T-helper 2 cell treated with Interferon-gamma antibody and Interleukin-4, amounts not matched to agents 5 μg/mL and 100 μg/mL, for 36 hours (primary cell): ENCODE data around the gene USP40.

Experiments used
- DNase-seq: peaks from one replicate; pipeline ENCODE4 v3.0.0; 2021; ENCODE audit warnings: low spot score
- H3K27ac Mint-ChIP-seq: one replicate; pipeline ENCODE4 v1.8.0; 2021; ENCODE audit warnings: mild to moderate bottlenecking, mixed read lengths
- H3K27me3 Mint-ChIP-seq: one replicate; pipeline ENCODE4 v1.8.0; 2021; ENCODE audit warnings: low read depth, mixed read lengths
- H3K36me3 Mint-ChIP-seq: one replicate; pipeline ENCODE4 v1.8.0; 2021; ENCODE audit warnings: low read depth, mixed read lengths
- H3K4me1 Mint-ChIP-seq: one replicate; pipeline ENCODE4 v1.8.0; 2021; ENCODE audit warnings: low read depth, mixed read lengths
- H3K4me3 Mint-ChIP-seq: one replicate; pipeline ENCODE4 v1.8.0; 2022; ENCODE audit warnings: mild to moderate bottlenecking, moderate library complexity, mixed read lengths
- H3K9me3 Mint-ChIP-seq: one replicate; pipeline ENCODE4 v1.8.0; 2021; ENCODE audit warnings: mixed read lengths

Gene USP40

DNA sequence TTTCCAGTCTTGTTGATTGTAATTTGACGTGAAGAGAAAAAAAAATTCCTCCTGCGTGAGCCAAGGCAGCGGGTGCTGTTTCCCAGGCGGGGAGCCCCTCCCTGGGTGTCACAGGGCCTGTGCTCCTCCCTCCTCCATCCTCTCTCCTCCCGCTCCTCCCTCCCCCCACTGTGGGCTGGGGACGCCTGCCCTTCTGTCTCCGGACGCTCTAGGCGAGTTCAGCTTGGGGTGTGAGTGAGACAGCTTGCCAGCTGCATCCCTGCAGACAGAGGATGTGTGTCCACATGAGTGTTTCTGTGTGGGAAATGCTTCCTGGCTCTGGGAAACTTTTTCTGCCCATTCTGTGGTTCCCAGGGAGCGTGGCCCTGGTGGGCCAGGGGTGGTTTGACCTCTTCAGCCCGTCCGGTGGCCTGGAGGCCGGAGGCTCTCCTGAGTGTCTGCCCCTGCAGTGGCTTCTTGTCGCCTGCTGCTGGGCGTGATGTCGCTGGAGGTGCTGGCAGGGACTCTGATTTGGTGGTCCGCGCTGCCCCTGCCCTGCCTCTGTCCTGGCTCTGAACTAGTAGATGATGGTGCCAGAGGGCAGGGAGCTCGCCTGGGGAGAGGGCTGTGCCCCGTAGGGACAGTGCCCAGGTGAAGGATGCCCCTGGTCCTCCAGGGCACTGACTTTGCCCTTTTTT, 96.4 kb downstream of the USP40 start:
- Mint-ChIP-seq H3K36me3 (peaks cover 36% of the 10 kb centered on the region), H3K9me3 (no peaks in the 10 kb centered on the region), H3K27ac (no peak overlapping the region), H3K4me3 (no peak overlapping the region), H3K27me3 (no peaks in the 10 kb centered on the region), H3K4me1 (no peaks in the 10 kb centered on the region)
- no peak for DNase-seq

- DNase-seq, result no peak
- H3K27ac Mint-ChIP-seq, result no peak overlapping the region
- H3K9me3 Mint-ChIP-seq, result no peaks in the 10 kb centered on the region
- H3K4me3 Mint-ChIP-seq, result no peak overlapping the region
- H3K27me3 Mint-ChIP-seq, result no peaks in the 10 kb centered on the region
- no peaks in the 10 kb centered on the region for H3K4me1 Mint-ChIP-seq
- H3K36me3 Mint-ChIP-seq, result peaks cover 36% of the 10 kb centered on the region
These were observed 97.1 kb downstream of the USP40 start for GRCh38 chr2:233469261-233470010.

DNA sequence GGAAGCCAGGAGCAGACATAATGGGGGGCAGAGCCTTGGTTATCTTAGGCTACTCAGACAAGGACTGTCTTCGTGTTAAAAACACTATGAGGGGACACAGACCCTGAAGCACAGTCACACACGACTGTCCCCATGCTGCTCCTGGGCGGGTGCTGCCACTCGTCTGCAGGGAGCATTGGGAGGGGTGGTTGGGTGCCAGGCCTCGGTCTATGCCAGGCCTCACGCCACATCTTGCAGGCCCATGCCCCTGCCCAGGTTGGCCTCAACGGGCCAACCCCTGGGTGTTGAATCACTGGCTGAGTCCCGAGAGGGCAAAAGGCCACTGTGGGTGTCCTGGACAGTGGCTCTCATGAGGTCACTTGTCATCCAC, 97.9 kb downstream of the USP40 start:
- Mint-ChIP-seq H3K27ac (no peak overlapping the region), H3K36me3 (peaks cover 42% of the 10 kb centered on the region), H3K4me3 (no peak overlapping the region), H3K4me1 (no peaks in the 10 kb centered on the region), H3K9me3 (no peaks in the 10 kb centered on the region), H3K27me3 (no peaks in the 10 kb centered on the region)
- no peak for DNase-seq

DNA sequence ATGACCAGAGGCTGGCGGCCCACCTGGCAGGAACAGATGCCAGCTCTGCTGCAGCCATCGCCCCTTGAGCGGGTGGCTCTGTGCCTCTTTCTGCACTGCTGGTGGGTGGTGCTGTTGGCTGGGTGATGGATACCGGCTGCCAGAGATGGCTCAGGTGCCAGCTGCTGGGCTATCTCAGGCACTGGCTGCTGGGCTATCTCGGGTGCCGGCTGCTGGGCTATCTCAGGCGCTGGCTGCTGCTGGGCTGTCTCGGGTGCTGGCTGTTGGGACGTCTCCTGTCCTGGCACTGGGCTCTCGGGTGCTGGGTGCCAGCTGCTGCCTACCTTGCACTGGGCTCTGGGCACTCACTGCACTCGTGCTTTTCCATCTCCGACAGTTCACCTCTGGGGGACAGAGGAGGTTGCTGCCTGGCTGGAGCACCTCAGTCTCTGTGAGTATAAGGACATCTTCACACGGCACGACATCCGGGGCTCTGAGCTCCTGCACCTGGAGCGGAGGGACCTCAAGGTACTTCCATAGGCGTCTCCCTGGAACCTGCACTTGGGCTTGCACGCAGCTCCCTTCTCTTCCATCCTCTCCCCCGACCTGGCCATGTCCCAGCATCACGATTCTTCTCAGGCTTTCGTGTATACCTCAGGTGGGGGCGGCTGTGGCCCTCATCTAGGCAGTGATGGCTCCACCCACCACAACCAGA, 98.4 kb downstream of the USP40 start:
- H3K9me3 Mint-ChIP-seq, result no peaks in the 10 kb centered on the region
- DNase-seq, result no peak
- peaks cover 45% of the 10 kb centered on the region for H3K36me3 Mint-ChIP-seq
- no peaks in the 10 kb centered on the region for H3K27me3 Mint-ChIP-seq
- no peak overlapping the region for H3K27ac Mint-ChIP-seq
- no peaks in the 10 kb centered on the region for H3K4me1 Mint-ChIP-seq
- H3K4me3 Mint-ChIP-seq, result no peak overlapping the region

DNA sequence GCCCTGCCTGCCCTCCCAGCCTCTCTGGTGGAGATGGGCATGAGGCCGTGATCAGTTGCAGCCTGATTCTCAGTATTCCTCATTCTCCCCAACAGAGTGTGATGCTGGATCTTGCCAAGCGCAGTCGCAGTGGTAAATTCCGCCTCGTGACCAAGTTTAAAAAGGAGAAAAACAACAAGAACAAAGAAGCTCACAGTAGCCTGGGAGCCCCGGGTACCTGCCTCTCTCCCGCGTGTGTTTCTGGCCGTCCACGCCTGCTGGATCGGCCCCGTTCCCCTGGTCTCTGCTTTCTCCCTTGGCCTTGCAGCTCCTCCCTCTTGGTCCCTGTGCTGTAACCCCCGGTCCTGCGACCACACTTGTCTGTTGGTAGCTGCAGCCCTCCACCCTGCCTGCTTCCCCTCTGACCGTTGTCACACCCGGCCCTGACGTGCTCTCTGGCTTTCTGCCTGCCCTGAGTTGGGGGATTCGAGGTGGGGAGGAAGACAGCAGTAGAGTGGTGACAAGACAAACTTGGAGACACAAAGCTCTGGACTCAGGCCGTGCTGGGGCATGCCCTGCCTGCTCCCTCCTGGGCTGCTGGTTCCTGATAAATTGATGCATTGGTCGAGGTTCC, 99.5 kb downstream of the USP40 start:
- H3K4me1 Mint-ChIP-seq, result no peaks in the 10 kb centered on the region
- DNase-seq, result no peak
- H3K36me3 Mint-ChIP-seq, result peaks cover 45% of the 10 kb centered on the region
- H3K27ac Mint-ChIP-seq, result no peak overlapping the region
- no peaks in the 10 kb centered on the region for H3K9me3 Mint-ChIP-seq
- H3K27me3 Mint-ChIP-seq, result no peaks in the 10 kb centered on the region
- H3K4me3 Mint-ChIP-seq, result no peak overlapping the region

DNA sequence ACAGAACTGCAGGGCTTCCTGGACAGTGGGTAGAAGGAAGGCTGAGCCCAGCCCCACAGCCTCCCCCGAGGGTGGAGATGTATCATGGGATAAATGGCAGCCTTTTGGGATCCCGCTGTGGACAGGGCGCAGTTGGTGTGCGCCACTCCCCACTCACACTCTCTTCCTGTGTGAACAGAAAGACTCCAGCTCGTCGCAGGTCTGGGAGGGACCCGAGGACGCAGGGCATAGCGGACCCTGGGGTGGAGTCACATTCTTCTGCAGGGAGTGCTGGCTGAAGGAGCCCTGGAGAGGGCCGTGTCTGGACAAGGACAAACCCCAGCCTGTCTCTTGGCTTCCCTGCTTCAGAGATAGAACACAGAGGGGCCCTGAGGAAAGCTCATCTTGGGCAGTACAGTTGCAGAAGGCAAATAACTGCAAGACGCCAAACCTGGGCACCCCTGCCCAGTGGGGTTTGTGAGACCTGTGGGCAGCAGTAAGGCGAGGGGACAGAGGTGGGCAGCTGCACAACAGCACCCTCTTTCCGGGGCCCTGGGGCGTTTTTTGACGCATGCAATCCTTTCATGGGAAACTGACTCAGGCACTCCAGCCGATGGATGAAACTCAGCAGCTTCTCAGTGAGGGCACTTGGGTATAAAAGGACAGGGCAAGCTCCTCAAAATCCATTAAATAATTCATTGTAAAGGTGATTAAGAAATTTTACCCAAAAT, 101.9 kb downstream of the USP40 start:
- no peak overlapping the region for H3K27ac Mint-ChIP-seq
- no peak overlapping the region for H3K4me3 Mint-ChIP-seq
- no peaks in the 10 kb centered on the region for H3K9me3 Mint-ChIP-seq
- DNase-seq, result no peak
- H3K36me3 Mint-ChIP-seq, result peaks cover 48% of the 10 kb centered on the region
- H3K27me3 Mint-ChIP-seq, result no peaks in the 10 kb centered on the region
- no peaks in the 10 kb centered on the region for H3K4me1 Mint-ChIP-seq

- no peak for DNase-seq
- Mint-ChIP-seq H3K4me1 (no peaks in the 10 kb centered on the region), H3K4me3 (no peak overlapping the region), H3K27ac (no peak overlapping the region), H3K36me3 (peaks cover 46% of the 10 kb centered on the region), H3K27me3 (no peaks in the 10 kb centered on the region), H3K9me3 (no peaks in the 10 kb centered on the region)
These were observed 102.5 kb downstream of the USP40 start for GRCh38 chr2:233464056-233464455.

GRCh38 chr2:233463586-233463985, 103.0 kb downstream of the USP40 start:
- Mint-ChIP-seq H3K4me3 (no peak overlapping the region), H3K9me3 (no peaks in the 10 kb centered on the region), H3K27ac (no peak overlapping the region), H3K27me3 (no peaks in the 10 kb centered on the region), H3K36me3 (peaks cover 48% of the 10 kb centered on the region), H3K4me1 (no peaks in the 10 kb centered on the region)
- DNase-seq, result no peak

DNA sequence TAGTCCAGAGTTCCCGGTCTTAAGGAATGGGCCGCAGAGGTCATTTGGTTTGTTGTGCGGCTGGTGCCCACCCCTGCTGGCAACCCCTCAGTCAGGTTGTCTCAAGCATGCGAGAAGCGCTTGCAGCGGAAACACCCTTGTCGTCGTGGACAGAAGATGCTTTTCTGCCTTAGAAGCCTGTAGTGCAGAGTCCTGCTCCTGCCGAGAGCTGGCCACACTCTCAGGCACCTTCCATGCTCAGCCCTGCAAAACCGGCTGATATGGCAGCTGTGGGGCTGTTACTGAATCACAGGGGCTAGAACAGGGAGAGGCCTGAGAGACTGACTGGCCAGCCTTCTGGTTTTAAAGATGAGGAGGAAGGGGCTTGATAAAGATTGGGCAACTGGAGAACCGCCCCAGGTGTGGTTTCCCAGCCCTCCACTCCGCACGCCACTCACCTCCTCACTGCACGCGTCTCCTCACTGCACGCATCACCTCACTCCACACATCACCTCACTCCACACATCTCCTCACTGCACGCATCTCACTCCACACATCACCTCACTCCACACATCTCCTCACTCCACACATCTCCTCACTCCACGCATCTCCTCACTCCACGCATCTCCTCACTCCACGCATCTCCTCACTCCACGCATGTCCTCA, 103.6 kb downstream of the USP40 start:
- no peak overlapping the region for H3K4me3 Mint-ChIP-seq
- H3K27ac Mint-ChIP-seq, result peak overlapping the region; percentile 42
- no peaks in the 10 kb centered on the region for H3K27me3 Mint-ChIP-seq
- no peaks in the 10 kb centered on the region for H3K9me3 Mint-ChIP-seq
- DNase-seq, result no peak
- H3K4me1 Mint-ChIP-seq, result no peaks in the 10 kb centered on the region
- peaks cover 46% of the 10 kb centered on the region for H3K36me3 Mint-ChIP-seq

DNA sequence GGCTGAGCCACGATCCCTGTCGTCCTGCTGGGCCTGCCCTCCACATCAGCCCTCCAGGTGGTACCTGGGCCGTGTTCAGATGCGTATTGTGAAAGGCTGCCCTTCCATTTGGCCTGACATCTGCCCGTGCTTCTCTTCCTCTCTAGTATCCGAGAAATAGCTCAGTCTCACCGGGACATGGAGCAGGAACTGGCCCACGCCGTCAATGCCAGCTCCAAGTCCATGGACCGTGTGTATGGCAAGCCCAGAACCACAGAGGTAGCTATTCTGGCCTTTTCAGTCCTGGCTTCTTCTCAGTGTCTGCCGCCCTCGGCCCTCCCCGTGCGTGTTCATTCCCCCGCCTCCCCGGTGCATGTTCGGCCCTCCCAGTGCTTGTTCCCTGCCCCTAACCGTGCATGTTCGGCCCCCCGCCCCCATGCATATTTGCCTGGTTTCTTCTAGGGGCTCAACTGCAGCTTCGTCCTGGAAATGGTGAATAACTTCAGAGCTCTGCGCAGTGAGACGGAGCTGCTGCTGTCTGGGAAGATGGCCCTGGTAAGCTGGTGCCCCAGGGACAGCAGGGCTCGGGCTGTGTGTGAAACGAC, 104.3 kb downstream of the USP40 start:
- Mint-ChIP-seq H3K4me3 (no peak overlapping the region), H3K27me3 (no peaks in the 10 kb centered on the region), H3K36me3 (peaks cover 47% of the 10 kb centered on the region), H3K9me3 (no peaks in the 10 kb centered on the region), H3K4me1 (no peaks in the 10 kb centered on the region), H3K27ac (peak overlapping the region; percentile 37)
- DNase-seq, result no peak

DNA sequence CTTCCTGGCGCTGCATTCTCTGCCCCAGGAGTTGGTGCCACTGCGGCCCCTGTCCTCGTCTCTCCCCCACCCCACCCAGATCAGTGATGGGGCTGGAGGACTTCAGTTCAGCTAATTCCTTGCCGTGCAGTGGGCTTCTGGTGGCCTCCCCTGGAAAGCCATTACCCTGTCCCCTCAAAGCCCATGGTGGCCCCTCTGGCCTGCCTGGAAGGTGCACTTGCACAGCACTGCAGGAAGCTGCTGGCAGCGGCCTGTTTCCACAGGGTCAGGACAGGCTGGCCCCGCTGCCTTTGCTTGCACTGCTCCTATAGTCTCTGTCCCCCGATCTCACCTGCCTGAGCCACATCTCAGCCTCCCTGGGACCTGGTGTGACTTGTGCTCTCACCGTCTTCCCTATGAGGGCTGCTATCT, 105.1 kb downstream of the USP40 start:
- H3K27ac Mint-ChIP-seq, result no peak overlapping the region

GRCh38 chr2:233460726-233461441, 105.7 kb downstream of the USP40 start:
- no peak overlapping the region for H3K4me3 Mint-ChIP-seq
- H3K27ac Mint-ChIP-seq, result no peak overlapping the region
- H3K36me3 Mint-ChIP-seq, result peaks cover 41% of the 10 kb centered on the region

More for the DNA sequence above, 105.1 kb downstream of the USP40 start:
- peaks cover 47% of the 10 kb centered on the region for H3K36me3 Mint-ChIP-seq
- H3K9me3 Mint-ChIP-seq, result no peaks in the 10 kb centered on the region
- no peak for DNase-seq
- no peak overlapping the region for H3K4me3 Mint-ChIP-seq
- H3K27me3 Mint-ChIP-seq, result no peaks in the 10 kb centered on the region
- H3K4me1 Mint-ChIP-seq, result no peaks in the 10 kb centered on the region

More at GRCh38 chr2:233460726-233461441, 105.7 kb downstream of the USP40 start:
- DNase-seq, result no peak
- H3K4me1 Mint-ChIP-seq, result no peaks in the 10 kb centered on the region
- H3K27me3 Mint-ChIP-seq, result no peaks in the 10 kb centered on the region
- no peaks in the 10 kb centered on the region for H3K9me3 Mint-ChIP-seq
